H1 (cell line): ENCODE data around the gene IQGAP3. TPM values are rescaled to one million over a fixed set of nuclear protein-coding genes. Genes with fewer than 3 reads are reported as not detected.

ENCODE experiments used
- CTCF ChIA-PET: fragments of 300-600 bp; sonication (Branson Sonifier 250); formaldehyde crosslinking; loops from one replicate; lab custom pipeline; 2021; ENCODE audit not compliant: partially characterized antibody; lab: Charles Lee
- POLR2A ChIA-PET: fragments of 300-600 bp; sonication (Branson Sonifier 250); formaldehyde crosslinking; loops from one replicate; lab custom pipeline; 2021; ENCODE audit warnings: inconsistent platforms; ENCODE audit not compliant: partially characterized antibody; lab: Charles Lee
- DNase-seq, 2 experiments: peaks; one replicate each; pipeline versions ENCODE4 v3.0.0 to v3.0.0-alpha.2; 2010 to 2022; ENCODE audit warnings: low spot score in 2 of 2, low read depth in 1 of 2, mixed read lengths in 1 of 2
- FAIRE-seq: peaks from 2 replicates; lab custom pipeline; 2011; peaks lifted over from hg19 to GRCh38; lab: Jason Lieb, UNC
- H2AFZ ChIP-seq: 2 replicates; pipeline ENCODE4 v1.8.1; 2012; ENCODE audit warnings: low read length, inconsistent platforms
- H2AK5ac ChIP-seq: 2 replicates; pipeline ENCODE4 v1.6.1; 2013; ENCODE audit warnings: low read depth, low read length
- H2BK120ac ChIP-seq: replicated peaks from 2 replicates; pipeline ENCODE3; 2013; ENCODE audit warnings: low read depth, low read length, inconsistent platforms
- H2BK12ac ChIP-seq: 2 replicates; pipeline ENCODE4 v1.6.1; 2013; ENCODE audit warnings: low read depth, low read length
- H2BK15ac ChIP-seq: 2 replicates; pipeline ENCODE4 v1.6.1; 2013; ENCODE audit warnings: low read length
- H2BK20ac ChIP-seq: 2 replicates; pipeline ENCODE4 v1.6.1; 2013; ENCODE audit warnings: low read length
- H2BK5ac ChIP-seq: 2 replicates; pipeline ENCODE4 v1.6.1; 2013; ENCODE audit warnings: low read depth, low read length
- H3K14ac ChIP-seq: 2 replicates; pipeline ENCODE4 v1.6.1; 2013; ENCODE audit warnings: inconsistent platforms; ENCODE audit not compliant: insufficient read length
- H3K18ac ChIP-seq: 2 replicates; pipeline ENCODE4 v1.6.1; 2013; ENCODE audit warnings: low read length; ENCODE audit errors: extremely low read depth
- H3K23ac ChIP-seq: 2 replicates; pipeline ENCODE4 v1.6.1; 2013; ENCODE audit warnings: inconsistent platforms; ENCODE audit not compliant: insufficient read length
- H3K23me2 ChIP-seq: 2 replicates; pipeline ENCODE4 v1.6.1; 2013; ENCODE audit warnings: low read depth, low read length
- H3K27ac ChIP-seq: 2 replicates; pipeline ENCODE4 v1.6.1; 2011; ENCODE audit warnings: low read depth, low read length, inconsistent platforms
- H3K27me3 ChIP-seq, 4 experiments: replicated peaks in 1 of 4; 1 replicate in 1 of 4; 2 replicates in 3 of 4; pipeline versions ENCODE4 v1.6.1 to v1.8.1; 2011 to 2013; ENCODE audit warnings: low read length in 3 of 4, mild to moderate bottlenecking in 3 of 4, inconsistent platforms in 2 of 4, mixed read lengths in 2 of 4, moderate library complexity in 1 of 4; ENCODE audit not compliant: control insufficient read depth in 3 of 4, insufficient read depth in 3 of 4; ENCODE audit errors: extremely low read depth in 1 of 4
- H3K36me3 ChIP-seq, 4 experiments: 2 replicates each; pipeline versions ENCODE4 v1.6.1 to v1.8.1; 2011 to 2013; ENCODE audit warnings: mild to moderate bottlenecking in 4 of 4, low read length in 3 of 4, moderate library complexity in 2 of 4, control low read depth in 1 of 4, inconsistent platforms in 1 of 4; ENCODE audit not compliant: insufficient read depth in 4 of 4, control insufficient read depth in 2 of 4
- H3K4ac ChIP-seq: replicated peaks from 2 replicates; pipeline ENCODE3; 2013; ENCODE audit warnings: low read length, low read depth, mixed read lengths, inconsistent platforms; ENCODE audit not compliant: insufficient read length
- H3K4me1 ChIP-seq, 4 experiments: replicated peaks in 1 of 4; 1 replicate in 1 of 4; 2 replicates in 3 of 4; pipeline versions ENCODE4 v1.6.1 to v1.8.1; 2011 to 2013; ENCODE audit warnings: low read length in 3 of 4, inconsistent platforms in 2 of 4, mixed read lengths in 1 of 4; ENCODE audit not compliant: insufficient read depth in 4 of 4, control insufficient read depth in 3 of 4
- H3K4me2 ChIP-seq, 2 experiments: 2 replicates each; pipeline versions ENCODE4 v1.6.1 to v1.8.1; 2011 to 2013; ENCODE audit warnings: low read depth in 2 of 2, low read length in 2 of 2, control low read depth in 1 of 2, inconsistent platforms in 1 of 2, mild to moderate bottlenecking in 1 of 2; ENCODE audit not compliant: insufficient read depth in 1 of 2
- H3K4me3 ChIP-seq, 4 experiments: fragments of 200-600, 300-600 bp in 1 of 4; sonication (generic), shearing (Covaris generic), sonication (Bioruptor Twin) in 1 of 4; 2 replicates each; pipeline versions ENCODE4 v1.5.1 to v1.8.1; 2011 to 2016; ENCODE audit warnings: low read length in 4 of 4, low read depth in 3 of 4, control low read depth in 2 of 4, inconsistent platforms in 2 of 4, mild to moderate bottlenecking in 2 of 4, mixed read lengths in 1 of 4, moderate library complexity in 1 of 4; ENCODE audit not compliant: insufficient read depth in 2 of 4; ENCODE audit errors: extremely low read depth in 1 of 4
- H3K56ac ChIP-seq: replicated peaks from 2 replicates; pipeline ENCODE3; 2013; ENCODE audit warnings: low read depth, mild to moderate bottlenecking, mixed read lengths, low read length, inconsistent platforms; ENCODE audit not compliant: insufficient read length
- H3K79me1 ChIP-seq: 2 replicates; pipeline ENCODE4 v1.6.1; 2013; ENCODE audit warnings: low read depth, low read length, control low read depth
- H3K79me2 ChIP-seq, 2 experiments: 2 replicates each; pipeline versions ENCODE4 v1.6.1 to v1.8.1; 2012 to 2013; ENCODE audit warnings: low read length in 2 of 2, mild to moderate bottlenecking in 2 of 2, inconsistent platforms in 1 of 2; ENCODE audit not compliant: insufficient read depth in 2 of 2, control insufficient read depth in 1 of 2
- H3K9ac ChIP-seq, 4 experiments: replicated peaks in 1 of 4; 1 replicate in 1 of 4; 2 replicates in 3 of 4; pipeline versions ENCODE4 v1.6.1 to v1.8.1; 2011 to 2013; ENCODE audit warnings: low read depth in 3 of 4, low read length in 3 of 4, control low read depth in 2 of 4, mild to moderate bottlenecking in 2 of 4, moderate library complexity in 2 of 4, inconsistent platforms in 1 of 4; ENCODE audit errors: extremely low read depth in 1 of 4
- H3K9me3 ChIP-seq, 2 experiments: 2 replicates each; pipeline versions ENCODE4 v1.6.1 to v1.8.1; 2012 to 2013; ENCODE audit warnings: mild to moderate bottlenecking in 2 of 2, moderate library complexity in 2 of 2, control low read depth in 1 of 2, inconsistent platforms in 1 of 2, low read depth in 1 of 2, low read length in 1 of 2, mixed read lengths in 1 of 2; ENCODE audit not compliant: insufficient read depth in 2 of 2
- H4K20me1 ChIP-seq, 2 experiments: replicated peaks in 1 of 2; 2 replicates each; pipeline versions ENCODE3 to v1.8.1; 2011 to 2013; ENCODE audit warnings: inconsistent platforms in 2 of 2, low read length in 2 of 2, mild to moderate bottlenecking in 1 of 2; ENCODE audit not compliant: insufficient read depth in 2 of 2, control insufficient read depth in 1 of 2
- H4K5ac ChIP-seq: 2 replicates; pipeline ENCODE4 v1.6.1; 2013; ENCODE audit warnings: low read length, low read depth, mixed read lengths, inconsistent platforms; ENCODE audit not compliant: insufficient read length
- H4K8ac ChIP-seq: 2 replicates; pipeline ENCODE4 v1.8.0; 2013; ENCODE audit warnings: mild to moderate bottlenecking, moderate library complexity, low read length, inconsistent platforms; ENCODE audit not compliant: insufficient read depth; ENCODE audit errors: extremely low read depth
- H4K91ac ChIP-seq: replicated peaks from 2 replicates; pipeline ENCODE3; 2013; ENCODE audit warnings: low read length, mixed read lengths, inconsistent platforms; ENCODE audit not compliant: insufficient read length
- CREB1 ChIP-seq: IDR thresholded peaks from 2 replicates; pipeline ENCODE4 v1.6.1; 2012; ENCODE audit warnings: inconsistent platforms
- WGBS, 2 experiments: shearing (Covaris generic) in 1 of 2; methylation state at CpG; one replicate each; pipeline versions ENCODE4 v1.1.6 to v1.1.7; 2013 to 2015; ENCODE audit warnings: low lambda C conversion rate in 2 of 2, mixed read lengths in 2 of 2, inconsistent platforms in 1 of 2, low coverage in 1 of 2, missing lambda C conversion rate in 1 of 2; ENCODE audit not compliant: insufficient replicate concordance in 2 of 2, insufficient coverage in 1 of 2, insufficient read length in 1 of 2; ENCODE audit errors: extremely low coverage in 1 of 2, missing lambda C conversion rate in 1 of 2; 5-methylcytosine and 5-hydroxymethylcytosine counted together
- polyA plus RNA-seq, 7 experiments: library from polyadenylated mRNA; depleted of rRNA in 3 of 7; stranded (reverse) in 5 of 7; unstranded in 2 of 7; fragments of >200 nt in 5 of 7; fragments of 200-250 nt in 2 of 7; gene quantifications; 1 replicate in 5 of 7; 2 replicates in 1 of 7; 4 replicates in 1 of 7; pipeline versions ENCODE4 v1.2.1 to v1.2.3, GENCODE V29; 2011 to 2013; ENCODE audit warnings: missing spikeins in 2 of 7, mixed read lengths in 2 of 7
- total RNA-seq: library from RNA; stranded (reverse); fragmentation: NEBNext Ultra II Directional; extraction: Animal tissue kit (Norgen Biotek cat#: 25700); gene quantifications from 2 replicates; pipeline ENCODE4 v1.2.1, GENCODE V29; 2021

Gene IQGAP3
- total and polyA plus RNA-seq, 2 of the 8 experiments (the other 6 are each of a cell fraction or from before 2014, with no cell fraction given): 14.6 to 22.3 TPM

DNA sequence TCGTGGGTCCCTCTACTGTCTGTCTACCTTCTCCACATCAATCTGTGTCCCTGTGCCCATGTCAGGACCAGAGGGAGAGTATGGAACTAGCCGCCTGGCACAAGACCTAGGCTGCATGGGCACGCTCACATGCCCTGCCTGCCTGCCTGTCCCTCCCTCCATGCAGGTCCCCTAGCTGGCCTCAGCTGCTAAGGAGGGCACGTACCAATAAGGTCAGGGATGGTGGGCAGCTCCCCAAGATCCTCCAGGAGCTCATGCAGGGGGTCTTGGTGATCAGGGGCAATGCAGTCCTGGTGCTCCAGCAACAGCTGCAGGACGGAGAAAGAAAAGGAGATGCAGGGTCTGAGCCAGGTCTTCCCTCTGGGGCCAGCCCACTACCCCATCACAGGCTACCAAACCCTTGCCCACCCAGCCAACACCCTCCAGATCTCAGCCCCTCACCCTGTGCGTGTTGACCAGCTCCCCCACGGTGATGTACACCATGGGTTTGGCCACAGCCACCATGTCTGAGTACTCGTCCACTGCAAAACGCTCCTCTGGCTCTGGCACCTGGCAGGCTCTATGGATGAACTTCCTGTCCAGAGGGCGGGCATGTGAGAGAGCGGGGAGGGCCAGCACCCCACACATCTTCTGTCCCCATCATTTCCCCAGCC is 38.7 kb downstream of the IQGAP3 start:
- DNase-seq: no peak
- CTCF ChIA-PET: interaction anchor here (1.3 to 3.6 kb wide), 6 partner anchors 8 to 53 kb away, joined by 3 to 11 read pairs (median 6); partner anchors contain the start of gene MEF2D
- no peak overlapping the region for H2BK12ac ChIP-seq
- FAIRE-seq: no peak
- 85% methylated on average over 11 of the region's 11 CpGs; no CpG with 5 or more reads in 1 of the 2 experiments for WGBS, 2 experiments
- no peak overlapping the region for H3K18ac ChIP-seq
- H3K79me1 ChIP-seq: no peaks in the 10 kb centered on the region
- no peak overlapping the region for H2AFZ ChIP-seq
- POLR2A ChIA-PET: interaction anchor here (0.5 to 1.1 kb wide), 2 partner anchors 26 to 68 kb away, joined by 3 read pairs; partner anchors contain the start of gene GPATCH4
- H2AK5ac ChIP-seq: no peak overlapping the region
- no peaks in the 10 kb centered on the region for H4K20me1 ChIP-seq
- no peak overlapping the region for H3K9ac ChIP-seq
- no peak overlapping the region for H2BK20ac ChIP-seq
- no peak overlapping the region for H4K5ac ChIP-seq
- no peak overlapping the region for H3K4me3 ChIP-seq
- H4K91ac ChIP-seq: no peak overlapping the region
- no peaks in the 10 kb centered on the region for H3K9me3 ChIP-seq
- H3K14ac ChIP-seq: no peak overlapping the region
- peaks cover 5 to 47% (median 19%) of the 10 kb centered on the region in 4 experiments; a peak in 7 of 8 replicates for H3K36me3 ChIP-seq
- no peak overlapping the region for H3K23ac ChIP-seq
- no peaks in the 10 kb centered on the region for H3K23me2 ChIP-seq
- no peaks in the 10 kb centered on the region for H3K79me2 ChIP-seq
- H3K4me1 ChIP-seq: no peaks in the 10 kb centered on the region
- no peak overlapping the region for H3K4me2 ChIP-seq
- no peak overlapping the region for H4K8ac ChIP-seq
- no peaks in the 10 kb centered on the region for H3K27me3 ChIP-seq
- no peak overlapping the region for H2BK15ac ChIP-seq
- no peak overlapping the region for H2BK120ac ChIP-seq
- no peak overlapping the region for H2BK5ac ChIP-seq
- no peak overlapping the region for H3K56ac ChIP-seq
- no peak overlapping the region for H3K27ac ChIP-seq
- H3K4ac ChIP-seq: no peak overlapping the region
- no peak for TF ChIP-seq CREB1
